ENCODE results near the gene SF3A2.

Gene SF3A2

DNA sequence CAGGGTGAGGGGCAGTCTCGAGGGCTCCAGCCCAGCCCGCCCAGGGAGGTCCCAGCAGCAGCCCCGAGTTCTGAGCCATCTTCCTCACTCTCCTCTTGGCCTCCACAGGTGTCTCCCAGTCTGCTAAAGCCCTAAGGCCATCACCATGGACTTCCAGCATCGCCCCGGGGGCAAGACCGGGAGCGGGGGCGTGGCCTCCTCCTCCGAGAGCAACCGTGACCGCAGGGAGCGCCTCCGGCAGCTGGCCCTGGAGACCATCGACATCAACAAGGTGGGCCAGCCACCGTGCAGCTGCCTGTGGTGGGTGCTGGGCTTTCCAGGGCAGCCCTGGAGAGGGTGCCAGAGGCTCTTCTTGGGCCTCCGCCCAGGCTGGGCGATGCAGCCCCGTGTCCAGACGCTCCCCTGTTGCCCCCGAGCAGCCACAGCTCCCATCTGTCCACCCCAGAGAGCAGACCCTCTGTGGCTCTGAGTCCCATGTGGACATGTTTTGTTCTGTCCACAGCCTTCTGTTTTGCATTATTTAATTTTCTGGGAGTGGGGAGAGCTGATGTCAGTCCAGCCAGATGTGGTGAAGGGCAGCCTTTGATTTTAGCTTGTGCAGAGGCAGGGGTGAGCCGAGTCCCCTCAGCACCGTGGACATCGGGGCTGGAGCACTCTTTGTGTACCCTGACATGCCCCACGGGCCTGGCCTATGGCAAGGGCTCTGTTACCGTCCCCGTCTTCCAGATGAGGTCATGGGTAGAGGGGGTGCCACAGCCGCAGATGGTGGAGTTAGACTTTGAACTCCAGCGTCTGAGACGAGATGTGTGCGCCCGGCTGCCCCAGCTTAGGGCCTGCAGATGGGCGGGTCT is 6.9 kb downstream of the SF3A2 start:
- Histone ChIP-seq H3K9ac (no peak overlapping the region), H3K27ac (no peak overlapping the region), H3K27me3 (ENCODE audit: control insufficient read depth, insufficient read depth, low read length) (no peaks in the 10 kb centered on the region), H2AFZ (no peak overlapping the region), H3K4me1 (peaks cover 5% of the 10 kb centered on the region), H3K36me3 (ENCODE audit: control insufficient read depth, insufficient read depth, low read length) (no peaks in the 10 kb centered on the region), H3K4me2 (ENCODE audit: low read length) (no peak overlapping the region), H3K9me3 (ENCODE audit: control insufficient read depth, low read length) (no peaks in the 10 kb centered on the region), H3K79me2 (peaks cover 39% of the 10 kb centered on the region), H3K4me3 (ENCODE audit: low read depth, low read length) (no peak overlapping the region)
- TF ChIP-seq, protein P1, sequence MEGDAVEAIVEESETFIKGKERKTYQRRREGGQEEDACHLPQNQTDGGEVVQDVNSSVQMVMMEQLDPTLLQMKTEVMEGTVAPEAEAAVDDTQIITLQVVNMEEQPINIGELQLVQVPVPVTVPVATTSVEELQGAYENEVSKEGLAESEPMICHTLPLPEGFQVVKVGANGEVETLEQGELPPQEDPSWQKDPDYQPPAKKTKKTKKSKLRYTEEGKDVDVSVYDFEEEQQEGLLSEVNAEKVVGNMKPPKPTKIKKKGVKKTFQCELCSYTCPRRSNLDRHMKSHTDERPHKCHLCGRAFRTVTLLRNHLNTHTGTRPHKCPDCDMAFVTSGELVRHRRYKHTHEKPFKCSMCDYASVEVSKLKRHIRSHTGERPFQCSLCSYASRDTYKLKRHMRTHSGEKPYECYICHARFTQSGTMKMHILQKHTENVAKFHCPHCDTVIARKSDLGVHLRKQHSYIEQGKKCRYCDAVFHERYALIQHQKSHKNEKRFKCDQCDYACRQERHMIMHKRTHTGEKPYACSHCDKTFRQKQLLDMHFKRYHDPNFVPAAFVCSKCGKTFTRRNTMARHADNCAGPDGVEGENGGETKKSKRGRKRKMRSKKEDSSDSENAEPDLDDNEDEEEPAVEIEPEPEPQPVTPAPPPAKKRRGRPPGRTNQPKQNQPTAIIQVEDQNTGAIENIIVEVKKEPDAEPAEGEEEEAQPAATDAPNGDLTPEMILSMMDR (IDR thresholded peaks at IDR 0.05), result no peak

DNA sequence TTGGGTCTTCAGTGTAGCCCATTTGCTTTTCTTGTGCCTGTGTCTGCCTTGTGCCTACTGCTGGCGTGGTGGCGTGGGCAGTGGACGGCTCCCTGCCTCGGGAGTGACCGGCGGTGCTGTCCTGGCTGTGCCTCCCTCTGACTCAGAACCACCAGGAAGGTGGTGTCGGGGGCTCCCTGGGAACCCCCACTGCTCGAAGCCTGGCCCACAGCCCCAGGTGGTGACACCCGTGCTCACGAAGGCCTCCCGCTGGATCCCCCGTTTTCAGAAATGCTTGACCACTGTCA is 7.4 kb downstream of the SF3A2 start:
- Histone ChIP-seq H2AFZ (no peak overlapping the region), H3K27ac (no peak overlapping the region), H3K4me2 (ENCODE audit: low read length) (no peak overlapping the region), H3K4me1 (peaks cover 5% of the 10 kb centered on the region), H3K9me3 (ENCODE audit: control insufficient read depth, low read length) (no peaks in the 10 kb centered on the region), H3K4me3 (ENCODE audit: low read depth, low read length) (no peak overlapping the region), H3K27me3 (ENCODE audit: control insufficient read depth, insufficient read depth, low read length) (no peaks in the 10 kb centered on the region), H3K9ac (no peak overlapping the region), H3K36me3 (ENCODE audit: control insufficient read depth, insufficient read depth, low read length) (no peaks in the 10 kb centered on the region), H3K79me2 (peaks cover 33% of the 10 kb centered on the region)
- TF ChIP-seq, protein P1 (IDR thresholded peaks at IDR 0.05), result no peak

DNA sequence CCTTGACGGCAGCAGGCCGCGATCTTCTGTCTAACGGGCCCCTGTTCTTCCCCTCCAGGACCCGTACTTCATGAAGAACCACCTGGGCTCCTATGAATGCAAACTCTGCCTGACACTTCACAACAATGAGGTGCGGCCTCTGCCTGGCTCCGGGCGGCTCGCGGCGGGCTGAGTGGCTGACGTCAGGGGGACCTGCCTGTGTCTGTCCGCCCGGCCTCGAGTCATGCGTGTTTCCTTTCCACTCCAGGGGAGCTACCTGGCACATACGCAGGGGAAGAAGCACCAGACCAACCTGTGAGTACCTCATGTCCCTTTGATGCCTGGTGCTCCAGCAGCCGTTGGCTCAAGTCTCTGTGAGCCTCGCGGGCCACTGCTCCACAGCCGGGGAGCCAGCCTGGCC is 7.9 kb downstream of the SF3A2 start:
- Histone ChIP-seq H3K79me2 (peaks cover 29% of the 10 kb centered on the region), H3K4me2 (ENCODE audit: low read length) (no peak overlapping the region), H3K9me3 (ENCODE audit: control insufficient read depth, low read length) (no peaks in the 10 kb centered on the region), H2AFZ (no peak overlapping the region), H3K36me3 (ENCODE audit: control insufficient read depth, insufficient read depth, low read length) (no peaks in the 10 kb centered on the region), H3K4me3 (ENCODE audit: low read depth, low read length) (no peak overlapping the region), H3K4me1 (peaks cover 5% of the 10 kb centered on the region), H3K27me3 (ENCODE audit: control insufficient read depth, insufficient read depth, low read length) (no peaks in the 10 kb centered on the region), H3K9ac (no peak overlapping the region), H3K27ac (no peak overlapping the region)
- TF ChIP-seq, protein P1 (IDR thresholded peaks at IDR 0.05), result no peak

DNA sequence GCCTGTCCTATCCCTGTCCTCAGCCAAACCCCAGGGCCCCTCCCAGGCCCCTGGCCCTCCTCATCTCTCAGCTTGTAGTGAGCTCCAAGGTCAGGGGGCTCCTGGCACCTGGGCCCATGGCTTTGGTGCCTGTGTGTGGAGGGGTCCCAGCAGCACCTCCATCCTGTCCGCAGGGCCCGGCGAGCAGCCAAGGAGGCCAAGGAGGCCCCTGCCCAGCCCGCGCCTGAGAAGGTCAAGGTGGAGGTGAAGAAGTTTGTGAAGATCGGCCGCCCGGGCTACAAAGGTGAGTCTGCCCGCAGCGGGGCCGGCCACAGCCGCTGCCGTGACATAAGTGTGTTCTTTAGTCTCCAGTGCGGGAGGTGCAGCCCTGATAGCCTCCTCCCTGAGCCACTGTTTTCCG is 8.6 kb downstream of the SF3A2 start:
- H3K4me1 ChIP-seq, result peaks cover 2% of the 10 kb centered on the region
- no peak overlapping the region for H3K4me3 ChIP-seq (ENCODE audit: low read depth, low read length)
- no peaks in the 10 kb centered on the region for H3K9me3 ChIP-seq (ENCODE audit: control insufficient read depth, low read length)
- TF ChIP-seq, protein P1 (IDR thresholded peaks at IDR 0.05), result no peak
- H3K4me2 ChIP-seq (ENCODE audit: low read length), result no peak overlapping the region
- H3K27ac ChIP-seq, result no peak overlapping the region
- H3K9ac ChIP-seq, result no peak overlapping the region
- H2AFZ ChIP-seq, result no peak overlapping the region
- H3K79me2 ChIP-seq, result peaks cover 22% of the 10 kb centered on the region
- H3K36me3 ChIP-seq (ENCODE audit: control insufficient read depth, insufficient read depth, low read length), result no peaks in the 10 kb centered on the region
- H3K27me3 ChIP-seq (ENCODE audit: control insufficient read depth, insufficient read depth, low read length), result peaks cover 2% of the 10 kb centered on the region

Data from parathyroid adenoma (tissue), 2 donors.